ENCODE results near the gene MOV10L1. TPM values are rescaled to one million over a fixed set of nuclear protein-coding genes. Genes with fewer than 3 reads are reported as not detected.
"Not testable (repeated sequence)": the region's sequence is repeated elsewhere in the genome, so short reads cannot be mapped to it uniquely, and the experiment has no call there.

MOV10L1 gene
- polyA plus RNA-seq, 1 donor = 1.2 TPM

DNA sequence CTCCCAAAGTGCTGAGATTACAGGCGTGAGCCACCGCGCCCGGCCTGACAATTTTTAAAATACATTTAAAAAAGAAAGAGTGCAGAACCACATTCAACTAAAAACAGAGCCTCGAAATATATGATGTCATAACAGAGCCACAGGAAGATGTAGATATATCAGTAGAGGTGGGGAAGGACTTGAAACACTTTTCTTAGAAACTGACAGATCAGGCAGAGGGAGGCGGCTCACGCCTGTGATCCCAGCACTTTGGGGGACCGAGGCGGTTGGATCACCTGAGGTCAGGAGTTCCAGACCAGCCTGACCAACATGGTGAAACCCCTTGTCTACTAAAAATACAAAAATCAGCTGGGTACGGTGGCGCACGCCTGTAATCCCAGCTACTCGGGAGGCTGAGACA, 11.6 kb upstream of the MOV10L1 start:
- no peak for DNase-seq

DNA sequence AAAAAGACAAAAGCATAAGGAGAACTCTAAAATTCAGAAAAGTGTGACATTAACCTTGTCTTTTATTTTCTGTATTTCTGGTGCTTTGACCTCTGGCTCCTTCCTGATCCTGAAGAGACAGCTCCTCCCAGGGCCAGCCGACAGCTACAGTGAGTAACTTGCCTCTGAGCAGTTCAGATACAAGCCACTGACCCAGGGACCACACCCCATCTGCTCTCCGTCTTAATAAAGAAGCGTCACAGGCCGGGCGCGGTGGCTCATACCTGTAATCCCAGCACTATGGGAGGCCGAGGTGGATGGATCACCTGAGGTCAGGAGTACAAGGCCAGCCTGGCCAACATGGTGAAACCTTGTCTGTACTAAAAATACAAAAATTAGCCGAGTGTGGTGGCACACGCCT, 11.0 kb upstream of the MOV10L1 start:
- no peak for DNase-seq

DNA sequence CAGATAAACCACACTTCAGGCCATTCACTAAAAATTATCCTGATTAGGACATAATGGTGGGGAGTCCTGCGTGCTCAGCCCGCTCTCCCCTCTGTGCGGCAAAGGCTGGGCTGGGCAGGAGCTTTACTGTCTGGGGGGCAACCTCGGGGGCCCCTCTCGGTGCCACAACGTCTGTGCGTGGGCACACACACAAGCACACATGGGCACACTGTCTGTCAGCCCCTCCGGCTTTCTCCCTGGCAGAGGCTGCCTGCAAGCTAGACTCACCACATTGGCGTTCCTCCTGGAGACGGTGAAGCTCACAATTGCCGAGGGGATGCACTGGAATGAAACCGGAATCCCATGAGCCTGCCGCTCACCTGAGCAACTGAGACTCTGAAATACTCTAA, 9.7 kb upstream of the MOV10L1 start:
- no peak for DNase-seq

DNA sequence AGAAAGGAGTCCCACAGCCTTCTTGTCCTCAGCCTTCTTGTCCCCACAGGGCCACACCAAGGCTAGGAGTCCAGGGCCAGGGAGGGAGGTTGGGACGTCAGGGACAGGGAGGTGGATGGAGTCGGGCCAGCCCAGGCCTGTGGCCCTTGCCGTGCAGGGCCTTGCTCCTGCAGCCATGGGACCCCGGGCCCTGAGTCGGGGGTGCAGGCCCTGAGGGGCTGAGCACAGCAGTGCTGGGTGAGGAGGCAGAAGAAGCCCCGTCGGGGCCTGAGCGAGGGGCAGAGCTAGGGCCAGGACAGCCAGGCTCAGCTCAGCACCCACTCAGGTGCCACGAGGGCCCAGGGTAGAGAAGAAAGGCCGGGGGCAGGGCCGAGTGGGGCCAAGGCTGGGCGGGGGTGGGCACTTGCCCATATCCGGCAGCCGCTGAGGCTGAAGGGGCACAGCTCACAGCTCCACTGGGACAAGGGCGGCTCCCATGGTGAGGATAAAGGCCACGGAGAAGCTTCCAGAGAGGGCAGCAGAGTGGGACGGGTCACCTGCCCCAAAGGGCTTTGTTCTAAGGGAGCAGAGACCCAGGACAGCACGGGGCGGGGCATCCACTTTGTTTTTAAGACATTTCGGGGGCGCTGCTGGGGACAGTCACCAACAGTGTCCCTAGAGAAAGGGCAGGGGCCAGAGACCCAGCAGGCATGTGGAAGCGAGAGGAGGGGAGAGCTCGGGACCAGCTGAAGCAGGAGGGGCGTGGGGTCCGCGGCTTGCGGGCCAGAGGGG, 8.2 kb upstream of the MOV10L1 start:
- DNase-seq = no peak

DNA sequence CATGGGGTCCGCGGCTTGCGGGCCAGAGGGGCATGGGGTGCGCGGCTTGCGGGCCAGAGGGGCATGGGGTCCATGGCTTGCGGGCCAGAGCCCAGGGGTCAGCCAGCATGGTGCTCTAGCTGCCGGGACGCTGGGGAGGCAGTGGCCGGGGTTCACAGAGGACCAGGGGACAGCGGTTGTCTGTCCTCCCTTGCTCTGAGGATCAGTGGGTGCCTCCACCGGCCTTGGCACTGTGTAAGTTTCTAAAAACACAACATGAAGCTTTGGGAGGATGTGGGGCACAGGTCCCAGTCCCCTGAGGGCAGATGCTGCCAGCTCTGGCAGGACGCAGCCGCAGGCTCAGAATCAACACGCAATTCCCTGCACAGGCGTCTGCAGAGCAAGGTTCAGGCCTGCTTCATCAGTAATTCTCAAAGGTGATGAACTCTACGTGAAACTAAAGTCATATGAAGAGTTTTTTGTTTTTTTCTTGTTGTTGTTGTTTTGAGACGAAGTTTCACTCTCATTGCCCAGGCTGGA, 7.5 kb upstream of the MOV10L1 start:
- DNase-seq = no peak

DNA sequence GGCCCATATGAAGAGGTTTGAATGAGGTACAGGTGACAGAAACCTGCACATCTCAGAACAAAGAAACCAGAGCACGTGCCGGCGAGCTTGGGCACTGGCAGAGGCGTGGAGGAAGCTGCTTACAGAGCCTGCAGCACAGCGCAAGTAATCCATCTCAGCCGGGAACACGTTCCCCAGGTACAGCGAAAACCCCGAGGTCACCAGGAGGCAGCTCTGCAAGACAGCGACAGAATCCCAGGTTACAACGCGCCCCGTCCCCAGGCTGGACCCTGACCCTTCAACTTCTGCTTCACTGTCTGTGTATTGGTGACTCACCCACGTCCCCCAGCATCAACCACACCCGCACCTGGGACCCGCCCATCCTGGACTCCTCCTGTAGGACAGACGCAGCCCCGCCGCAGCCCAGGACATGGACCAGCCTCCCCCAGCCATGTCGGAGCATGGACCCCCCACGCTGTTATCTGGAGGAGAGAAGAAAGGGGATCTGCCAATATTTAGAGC, 6.8 kb upstream of the MOV10L1 start:
- DNase-seq = no peak

DNA sequence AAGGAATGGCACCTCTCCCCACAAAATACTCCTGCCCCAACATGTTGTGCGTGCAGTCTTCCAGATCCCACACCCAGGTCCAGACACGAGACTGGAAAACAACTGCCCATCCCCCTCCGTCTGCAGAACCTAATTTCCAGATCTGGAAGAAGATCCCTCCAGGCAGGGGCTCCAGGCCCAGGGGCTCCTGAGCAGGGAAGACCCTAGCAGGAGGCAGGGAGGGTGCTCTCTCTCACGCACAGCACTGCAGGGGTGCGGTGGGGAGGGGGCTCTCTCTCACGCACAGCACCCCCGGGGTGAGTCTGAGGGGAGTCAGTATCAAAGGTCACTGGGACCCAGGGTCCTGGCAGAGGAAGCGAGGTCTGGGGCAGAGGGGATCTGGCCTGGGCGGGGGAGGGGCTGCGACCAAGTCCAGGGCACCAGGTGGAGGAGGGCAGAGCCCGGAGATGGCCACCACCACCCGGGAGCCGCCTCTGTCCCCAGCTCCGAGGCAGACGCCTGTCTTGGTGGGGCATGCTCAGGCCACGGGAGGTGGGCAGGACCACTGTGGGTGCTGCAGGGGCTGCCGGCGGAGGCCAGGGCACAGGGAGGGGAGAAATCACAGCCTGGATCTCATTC, 6.2 kb upstream of the MOV10L1 start:
- no peak for DNase-seq

DNA sequence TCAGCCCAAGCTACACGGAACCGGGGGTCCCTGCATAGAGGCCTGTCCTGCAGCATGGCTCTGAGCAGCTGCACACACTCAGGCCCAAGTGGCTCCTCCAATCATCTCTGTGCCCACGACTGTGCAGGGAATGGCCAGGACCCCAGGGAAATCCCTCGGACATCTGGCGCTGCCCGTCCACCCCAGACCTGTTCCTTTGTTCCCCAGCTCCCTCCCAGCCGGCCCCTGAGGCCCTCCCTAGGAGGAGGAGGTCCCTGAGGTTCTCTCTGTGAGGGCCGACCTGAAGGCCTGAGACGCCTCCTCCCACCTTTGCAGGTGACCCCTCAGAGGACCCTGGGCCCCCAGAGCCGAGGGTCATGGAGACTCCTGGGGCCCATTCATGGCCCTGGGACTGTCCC, 5.7 kb upstream of the MOV10L1 start:
- DNase-seq = no peak

DNA sequence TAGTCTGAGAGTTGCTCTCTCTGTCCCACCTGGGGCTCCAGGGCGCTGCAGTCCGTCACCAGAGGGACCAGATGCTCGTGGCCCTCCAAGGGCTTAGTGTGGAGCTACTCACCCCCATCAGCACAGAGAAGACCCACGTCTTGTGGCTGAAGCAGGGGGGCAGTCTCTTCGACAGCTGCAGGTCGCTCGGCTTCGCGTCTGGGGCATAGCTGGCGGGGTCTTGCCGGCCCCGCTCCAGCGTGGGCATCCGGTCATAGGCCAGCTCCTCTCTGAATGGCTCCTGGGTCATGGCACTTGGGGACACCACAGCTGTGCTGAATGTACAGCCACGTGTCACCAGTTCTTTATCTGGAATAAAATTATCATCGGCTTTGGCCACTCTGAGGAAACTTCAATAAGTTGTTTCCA, 5.2 kb upstream of the MOV10L1 start:
- no peak for DNase-seq

DNA sequence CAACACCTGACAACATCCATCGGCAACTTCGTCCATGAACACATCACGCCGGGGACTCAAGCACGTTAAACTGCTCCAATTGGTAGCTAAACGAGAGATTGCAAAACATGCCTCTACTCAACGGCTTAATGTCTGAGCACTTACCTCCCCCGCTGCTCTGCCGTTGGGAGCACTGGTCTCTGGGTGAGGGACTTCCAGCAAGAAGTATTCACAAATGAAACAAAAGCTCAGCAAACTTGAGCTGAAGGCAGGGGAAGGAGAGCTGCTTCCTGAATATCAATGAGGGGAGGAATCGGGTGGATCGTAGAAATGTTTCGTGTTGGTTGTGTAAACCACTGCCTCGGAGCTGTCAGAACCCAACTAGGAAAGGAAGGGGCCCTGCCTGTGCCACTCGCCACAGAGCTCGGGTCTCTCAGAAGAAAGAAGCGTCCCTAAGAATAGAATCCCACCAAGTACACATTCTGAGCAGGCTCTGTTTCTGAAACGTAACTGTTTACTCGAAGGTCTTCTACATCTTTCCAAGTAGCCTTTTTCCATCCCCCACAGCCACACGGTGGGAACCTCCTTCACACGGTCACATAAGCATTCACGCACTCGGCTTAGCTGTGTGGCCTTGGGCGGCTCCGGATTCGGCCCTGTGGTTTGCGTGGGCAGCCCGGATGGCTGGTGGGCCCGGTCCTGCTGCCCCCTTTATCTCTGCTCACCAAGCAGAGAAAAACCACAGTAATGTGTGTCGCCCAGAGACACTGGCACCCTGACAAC, 4.4 kb upstream of the MOV10L1 start, which contains the start of gene MLC1:
Gene MLC1, minus strand, starts transcription at position 216 of the 762 bp plus-strand sequence. CDS start 524 bp downstream, outside the sequence.
- no peak for DNase-seq

DNA sequence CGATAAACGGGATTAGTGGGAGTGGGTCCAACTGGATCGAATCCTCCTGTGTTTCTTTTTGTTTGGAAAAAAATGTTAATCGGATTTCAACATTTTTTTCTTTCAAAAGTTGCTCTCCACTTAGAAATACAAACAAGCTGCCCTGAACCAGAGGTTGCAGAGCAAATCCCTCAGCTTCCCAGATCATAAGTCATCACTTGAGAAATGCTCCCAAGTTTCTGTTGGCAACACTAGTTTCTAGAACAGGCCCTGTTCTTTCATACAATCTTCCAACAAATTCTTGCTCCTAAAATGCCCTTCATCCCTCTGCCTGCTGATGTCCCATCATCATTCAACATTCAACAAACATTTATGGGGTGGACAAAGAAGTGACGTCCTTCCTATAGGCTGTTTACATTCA, 3.3 kb upstream of the MOV10L1 start:
- no peak for DNase-seq

DNA sequence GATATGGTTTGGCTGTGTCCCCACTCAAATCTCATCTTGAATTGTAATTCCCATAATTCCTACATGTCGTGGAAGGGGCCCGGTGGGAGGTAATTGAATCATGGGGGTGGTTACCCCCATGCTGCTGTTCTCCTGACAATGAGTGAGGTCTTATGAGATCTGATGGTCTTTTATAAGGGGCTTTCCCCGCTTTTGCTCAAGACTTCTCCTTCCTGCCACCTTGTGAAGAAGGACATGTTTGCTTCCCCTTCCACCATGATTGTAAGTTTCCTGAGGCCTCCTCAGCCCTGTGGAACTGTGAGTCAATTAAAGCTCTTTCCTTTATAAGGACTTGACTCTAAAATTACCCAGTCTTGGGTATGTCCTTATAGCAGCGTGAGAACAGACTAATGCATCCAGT, 2.8 kb upstream of the MOV10L1 start:
- DNase-seq = not testable (repeated sequence)

DNA sequence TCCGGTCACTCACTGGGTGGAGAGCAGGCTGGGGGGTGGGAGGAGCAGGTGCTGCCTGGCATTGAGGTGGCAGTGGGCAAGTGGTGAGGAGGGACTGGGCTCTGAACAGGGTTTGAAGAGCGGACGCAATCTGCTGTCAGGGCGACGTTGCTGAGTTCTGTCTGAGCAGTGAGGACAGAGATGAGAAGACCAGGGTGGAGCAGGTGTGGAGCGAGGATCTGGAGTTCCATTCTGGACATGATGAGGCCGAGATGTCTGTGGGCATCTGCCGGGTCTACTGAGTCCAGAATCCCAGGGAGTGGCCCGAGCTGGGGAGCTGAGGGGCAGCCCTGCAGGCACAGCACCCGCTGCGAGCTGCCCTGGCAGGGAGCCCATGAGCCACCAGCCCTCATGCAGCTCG, 2.2 kb upstream of the MOV10L1 start:
- DNase-seq = no peak

DNA sequence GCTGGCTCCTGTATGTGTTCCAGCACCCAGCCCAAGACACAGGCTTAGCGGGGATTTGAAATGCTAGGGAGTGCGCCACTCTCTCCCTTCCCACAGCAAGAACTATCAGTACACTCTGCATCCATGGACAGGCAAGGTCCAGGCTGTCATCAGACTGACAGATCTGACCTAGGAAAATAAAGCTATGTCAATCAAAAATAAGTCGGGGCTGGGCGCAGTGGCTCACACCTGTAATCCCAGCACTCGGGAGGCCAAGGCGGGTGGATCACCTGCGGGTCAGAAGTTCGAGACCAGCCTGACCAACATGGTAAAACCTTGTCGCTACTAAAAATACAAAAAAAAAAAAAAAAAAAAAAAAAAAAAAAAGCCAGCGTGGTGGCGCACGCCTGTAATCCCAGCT, 1.7 kb upstream of the MOV10L1 start:
- no peak for DNase-seq

DNA sequence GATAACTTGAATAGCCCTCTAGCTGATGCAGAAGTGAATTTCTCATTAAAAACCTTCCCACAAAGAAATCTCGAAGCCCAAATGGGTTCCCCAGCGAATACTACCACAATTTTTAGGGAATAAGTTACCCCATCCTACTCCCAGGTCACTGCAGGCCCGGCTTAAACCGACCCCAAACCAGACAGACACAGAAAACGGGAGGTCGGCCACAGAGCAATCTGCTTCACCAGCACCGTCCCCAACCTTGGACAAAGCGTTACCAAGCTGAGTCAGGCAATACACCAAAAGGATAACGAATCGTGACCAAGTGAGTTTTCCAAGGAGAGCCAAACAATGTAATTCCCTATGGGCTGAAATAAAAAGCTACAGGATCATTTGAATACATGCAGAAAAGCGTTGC, 575 bp upstream of the MOV10L1 start:
- DNase-seq = no peak

DNA sequence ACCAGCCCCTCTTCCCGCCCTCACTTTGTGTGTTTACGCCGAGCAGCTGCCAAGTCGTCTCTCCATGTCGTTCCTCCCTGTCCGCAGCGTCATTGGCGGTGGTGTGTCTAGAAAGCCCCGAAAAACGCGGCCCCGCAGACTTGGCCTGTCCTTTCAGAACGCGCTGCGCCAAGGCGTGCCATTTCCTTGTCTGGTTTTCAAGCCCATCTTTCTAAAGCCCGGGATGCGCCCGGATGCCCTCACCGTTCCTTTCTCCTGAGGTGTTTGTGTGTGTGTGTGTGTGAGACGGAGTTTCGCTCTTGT, 557 bp downstream of the MOV10L1 start:
- DNase-seq = no peak

DNA sequence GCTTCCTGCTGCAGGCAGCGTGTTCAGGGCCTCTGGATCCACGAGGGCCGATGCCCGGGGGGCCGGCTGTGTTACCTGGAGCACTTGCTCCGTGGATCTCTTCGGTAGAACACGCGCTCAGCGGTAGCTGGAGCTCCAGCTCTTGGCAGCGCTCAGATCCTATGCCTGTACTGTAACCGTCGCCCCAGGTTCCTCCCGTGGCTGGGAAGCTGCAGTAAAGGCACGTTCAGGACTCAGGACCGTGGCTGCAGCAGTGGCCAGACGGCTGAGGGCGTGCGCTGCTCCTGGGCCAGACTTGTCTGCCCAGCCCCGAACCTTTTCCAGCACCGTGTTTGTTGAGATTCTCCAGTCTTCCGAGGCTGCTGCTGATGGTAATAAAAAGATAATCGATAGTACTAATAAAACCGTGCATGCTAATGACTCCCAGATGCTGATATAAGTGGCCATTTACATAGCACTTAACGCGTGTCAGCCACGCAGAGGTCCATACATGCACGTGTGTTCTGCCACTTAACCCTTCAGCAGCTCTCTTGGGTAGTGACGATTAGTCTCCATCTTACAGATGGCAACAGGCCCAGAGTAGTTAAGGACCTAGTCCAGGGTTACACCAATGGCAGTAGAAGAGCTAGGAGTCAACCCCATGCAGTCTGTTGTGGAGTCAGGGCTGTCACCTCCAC, 1.4 kb downstream of the MOV10L1 start:
- DNase-seq = no peak

DNA sequence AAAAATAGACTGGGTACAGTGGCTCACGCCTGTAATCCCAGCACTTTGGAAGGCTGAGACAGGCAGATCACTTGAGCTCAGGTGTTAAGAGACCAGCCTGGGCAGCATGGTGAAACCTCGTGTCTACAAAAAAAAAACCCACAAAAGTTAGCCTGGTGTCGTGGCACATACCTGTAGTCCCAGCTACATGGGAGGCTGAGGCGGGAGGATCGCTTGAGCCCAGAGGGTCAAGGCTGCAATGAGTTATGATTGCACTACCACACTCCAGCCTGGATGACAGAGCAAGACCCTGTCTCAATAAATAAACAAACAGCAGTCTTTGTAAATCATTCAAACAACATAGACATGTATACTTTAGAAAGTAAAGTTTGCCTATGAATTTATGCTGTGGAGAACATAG, 2.5 kb downstream of the MOV10L1 start:
- no peak for DNase-seq

DNA sequence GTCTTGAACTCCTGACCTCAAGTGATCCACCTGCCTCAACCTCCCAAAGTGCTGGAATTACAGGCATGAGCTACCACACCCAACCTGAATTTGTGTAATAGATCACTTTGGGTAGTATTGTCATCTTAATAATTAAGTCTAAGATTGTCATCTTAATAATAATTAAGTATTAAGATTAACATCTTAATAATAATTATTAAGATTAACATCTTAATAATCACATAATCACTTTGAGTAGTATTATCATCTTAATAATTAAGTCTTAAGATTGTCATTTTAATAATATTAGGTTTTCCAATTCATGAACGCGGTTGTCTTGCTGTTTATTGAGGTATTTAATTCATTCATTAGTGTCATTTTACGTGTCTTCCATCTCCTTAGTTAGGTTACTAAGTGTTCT, 8.2 kb downstream of the MOV10L1 start:
- DNase-seq = no peak

DNA sequence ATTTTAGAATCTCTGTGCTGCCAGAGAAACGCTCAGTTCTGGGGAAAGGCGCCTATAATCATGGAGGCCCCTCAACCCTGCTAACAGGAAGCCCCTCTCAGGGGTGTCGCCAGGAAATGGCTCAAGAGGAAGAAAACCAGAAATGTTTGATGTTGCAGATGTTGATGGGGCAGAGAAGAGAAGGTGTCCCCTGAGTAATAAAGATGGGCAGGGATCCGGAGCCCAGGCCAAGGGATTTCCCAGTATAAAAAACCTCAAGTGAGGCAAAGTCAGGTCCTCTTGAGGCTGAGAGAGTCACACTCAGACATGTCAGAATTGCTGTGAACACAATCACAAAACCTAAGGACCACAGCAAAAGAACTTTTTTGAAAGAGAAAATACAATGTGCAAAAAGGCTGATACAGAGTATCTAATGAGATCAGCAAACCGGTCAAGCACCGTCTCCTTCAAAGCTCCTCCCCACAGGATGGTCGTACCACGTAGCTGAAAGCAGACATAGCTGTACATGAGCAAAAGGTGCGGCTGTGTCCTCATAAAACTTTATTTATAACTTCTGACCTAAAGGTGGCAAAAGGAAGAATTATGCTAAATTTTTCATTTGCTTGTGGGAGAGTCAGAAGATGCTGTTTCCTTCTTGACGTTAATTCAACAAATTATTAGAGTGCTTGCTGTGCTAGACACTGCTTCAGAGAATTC, 12.2 kb downstream of the MOV10L1 start:
- DNase-seq = no peak

DNA sequence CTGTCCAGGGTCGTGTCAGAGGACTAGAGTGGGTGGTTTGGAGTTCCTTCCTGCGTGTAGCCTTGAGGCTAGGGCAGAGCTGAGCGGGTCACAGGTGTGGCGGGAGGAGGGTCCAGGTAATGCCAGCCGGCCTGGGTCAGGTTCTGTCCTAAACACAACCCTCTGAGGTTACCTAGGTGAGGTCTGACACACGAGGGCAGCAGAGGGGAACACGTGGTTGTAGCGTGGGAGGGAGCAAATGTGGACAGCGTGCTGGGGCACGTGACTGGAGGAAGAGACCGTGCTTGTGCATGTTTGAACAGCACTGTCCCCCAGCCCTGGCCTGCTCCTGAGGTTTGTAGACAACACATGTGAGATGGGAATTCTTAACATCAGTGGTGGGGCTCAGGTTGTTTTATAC, 13.1 kb downstream of the MOV10L1 start:
- no peak for DNase-seq

DNA sequence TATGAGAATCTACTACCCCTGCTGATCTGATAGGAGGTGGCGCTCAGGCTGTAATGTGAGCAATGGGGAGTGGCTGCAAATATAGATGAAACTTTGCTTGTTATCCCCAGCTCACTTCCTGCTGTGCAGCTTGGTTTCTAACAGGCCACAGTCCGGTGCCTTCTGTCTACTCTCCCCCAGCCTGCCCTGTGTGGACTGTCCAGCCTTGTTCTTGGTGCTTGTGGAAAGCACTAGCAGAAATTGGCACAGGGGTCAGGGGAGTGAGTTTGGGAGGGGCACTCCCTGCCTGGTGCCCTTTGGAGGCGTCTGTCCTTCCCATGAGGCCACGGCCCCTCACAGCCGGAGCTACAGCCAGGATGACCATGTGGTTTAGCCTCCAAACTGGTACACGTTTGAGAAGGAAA, 14.3 kb downstream of the MOV10L1 start:
- no peak for DNase-seq

Measured in left kidney (tissue), 2 donors.